Breast epithelium (tissue), 4 donors: ENCODE data around the gene ZNF83. TPM values are rescaled to one million over a fixed set of nuclear protein-coding genes. Genes with fewer than 3 reads are reported as not detected.
"Not testable (repeated sequence)": the region's sequence is repeated elsewhere in the genome, so short reads cannot be mapped to it uniquely, and the experiment has no call there.

Source experiments
- DNase-seq, 2 donors: peaks; one replicate each; pipeline ENCODE4 v3.0.0-alpha.2; 2019; ENCODE audit warnings: low spot score in 2 of 2
- H3K27ac ChIP-seq, 2 donors: fragments of 200-600 bp; sonication (generic) in 1 of 2; one replicate each; pipeline ENCODE4 v1.5.1; 2016 to 2019; ENCODE audit warnings: mild to moderate bottlenecking in 1 of 2
- H3K27me3 ChIP-seq, 2 donors: fragments of 200-600 bp; sonication (generic) in 1 of 2; one replicate each; pipeline versions ENCODE4 v1.5.1 to v1.6.0; 2017 to 2019; ENCODE audit warnings: control low read depth in 1 of 2, mild to moderate bottlenecking in 1 of 2
- H3K36me3 ChIP-seq: fragments of 200-600 bp; one replicate; pipeline ENCODE4 v1.5.1; 2019
- H3K4me1 ChIP-seq, 2 donors: fragments of 200-600 bp; sonication (generic); one replicate each; pipeline ENCODE4 v1.5.1; 2016 to 2019; ENCODE audit warnings: control low read depth in 1 of 2
- H3K4me3 ChIP-seq, 3 donors: fragments of 200-600 bp; sonication (generic); 1 replicate in 2 of 3; 2 replicates in 1 of 3; pipeline ENCODE4 v1.5.1; 2016 to 2019; ENCODE audit warnings: mild to moderate bottlenecking in 3 of 3, moderate library complexity in 2 of 3
- H3K9me3 ChIP-seq, 2 donors: fragments of 200-600 bp; sonication (generic) in 1 of 2; one replicate each; pipeline ENCODE4 v1.5.1; 2016 to 2019; ENCODE audit warnings: control low read depth in 1 of 2
- CTCF ChIP-seq, 3 donors: fragments of 450-650 bp; IDR thresholded peaks; one replicate each; pipeline ENCODE4 v1.5.1; 2016 to 2017; ENCODE audit warnings: antibody characterized with exemption in 3 of 3, mild to moderate bottlenecking in 3 of 3, moderate library complexity in 3 of 3
- POLR2A ChIP-seq: fragments of 450-650 bp; IDR thresholded peaks from one replicate; pipeline ENCODE4 v1.6.1; 2016; ENCODE audit warnings: antibody characterized with exemption, mild to moderate bottlenecking, moderate library complexity
- POLR2AphosphoS5 ChIP-seq, 3 donors: sonication (generic); formaldehyde crosslinking; IDR thresholded peaks; one replicate each; pipeline ENCODE4 v1.6.1; 2017; ENCODE audit warnings: antibody characterized with exemption in 3 of 3
- intact Hi-C: fragments of 100-400 bp; cut with DNase I; formaldehyde crosslinking; loops from one replicate; pipeline ENCODE4 v1.15.1; 2023; ENCODE audit warnings: low total_unique reads
- total RNA-seq, 3 donors: library from RNA; depleted of rRNA; stranded (reverse); fragments of >200 nt; gene quantifications; one replicate each; pipeline ENCODE4 v1.1.0, GENCODE V29; 2016

The ZNF83 gene
- total RNA-seq: 100 to 1,000 TPM in 1 of 3 donors, 10 to 100 TPM in 2; 61.0 to 120 (median 71.8) TPM

GRCh38 chr19:52637718-52638585 is at the start of gene ZNF83:
TSS of gene ZNF83 (minus strand) at chr19:52638355.
- Histone ChIP-seq H3K4me1 (peaks cover 0 to 3% of the 10 kb centered on the region in 2 donors), H3K27me3 (no peaks in the 10 kb centered on the region), H3K27ac (peak within 1 kb of the TSS; percentile 80 to 88), H3K4me3 (peak within 1 kb of the TSS; percentile 64 to 76 (median 76)), H3K36me3 (no peaks in the 10 kb centered on the region), H3K9me3 (no peaks in the 10 kb centered on the region)
- DNase-seq: peak; percentile 95 to 97
- intact Hi-C loops: no loop called here
- TF ChIP-seq POLR2A (no peak), CTCF (IDR thresholded peaks at IDR 0.05) (no peak), POLR2AphosphoS5 (IDR thresholded peaks at IDR 0.05) (peak; percentile 42 to 69 (median 60))

DNA sequence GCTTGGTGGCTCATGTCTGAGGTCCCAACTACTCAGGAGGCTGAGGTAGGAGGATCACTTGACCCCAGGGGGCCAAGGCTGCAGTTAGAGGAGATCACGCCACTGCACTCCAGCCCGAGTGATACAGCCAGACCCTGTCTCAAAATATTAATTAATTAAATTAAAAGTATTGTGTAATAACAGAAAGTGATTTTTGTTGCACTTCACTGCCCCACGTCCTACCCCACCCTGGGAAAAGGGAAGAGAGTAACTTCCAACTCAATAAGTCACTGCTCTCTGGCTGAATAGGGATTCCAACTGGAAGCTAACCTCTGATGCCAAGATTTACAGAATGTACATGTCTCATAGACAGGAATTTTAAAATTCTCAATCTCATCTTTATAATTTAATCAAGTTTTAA is 49.5 kb upstream of the ZNF83 start:
- TF ChIP-seq POLR2A (no peak), POLR2AphosphoS5 (IDR thresholded peaks at IDR 0.05) (no peak), CTCF (IDR thresholded peaks at IDR 0.05) (no peak)
- no peaks in the 10 kb centered on the region for H3K36me3 ChIP-seq
- no peaks in the 10 kb centered on the region for H3K27me3 ChIP-seq
- intact Hi-C loops: no loop called here
- DNase-seq: no peak
- H3K9me3 ChIP-seq: no peaks in the 10 kb centered on the region
- no peak overlapping the region for H3K4me3 ChIP-seq
- no peaks in the 10 kb centered on the region for H3K4me1 ChIP-seq
- H3K27ac ChIP-seq: no peak overlapping the region

GRCh38 chr19:52685811-52686210 is 47.7 kb upstream of the ZNF83 start:
- H3K4me3 ChIP-seq: no peak overlapping the region
- no peaks in the 10 kb centered on the region for H3K36me3 ChIP-seq
- H3K27ac ChIP-seq: peak overlapping the region in 1 of 2 donors; percentile 25
- no peak for DNase-seq
- intact Hi-C loops: no loop called here
- TF ChIP-seq POLR2A (no peak), CTCF (IDR thresholded peaks at IDR 0.05) (no peak), POLR2AphosphoS5 (IDR thresholded peaks at IDR 0.05) (no peak)
- H3K27me3 ChIP-seq: no peaks in the 10 kb centered on the region
- no peaks in the 10 kb centered on the region for H3K9me3 ChIP-seq
- H3K4me1 ChIP-seq: no peaks in the 10 kb centered on the region

- H3K9me3 ChIP-seq, H3K4me3 ChIP-seq, H3K36me3 ChIP-seq, DNase-seq, intact Hi-C loops, H3K4me1 ChIP-seq, H3K27ac ChIP-seq, H3K27me3 ChIP-seq: not testable (repeated sequence)
Measured at GRCh38 chr19:52681216-52681615, 43.1 kb upstream of the ZNF83 start.

DNA sequence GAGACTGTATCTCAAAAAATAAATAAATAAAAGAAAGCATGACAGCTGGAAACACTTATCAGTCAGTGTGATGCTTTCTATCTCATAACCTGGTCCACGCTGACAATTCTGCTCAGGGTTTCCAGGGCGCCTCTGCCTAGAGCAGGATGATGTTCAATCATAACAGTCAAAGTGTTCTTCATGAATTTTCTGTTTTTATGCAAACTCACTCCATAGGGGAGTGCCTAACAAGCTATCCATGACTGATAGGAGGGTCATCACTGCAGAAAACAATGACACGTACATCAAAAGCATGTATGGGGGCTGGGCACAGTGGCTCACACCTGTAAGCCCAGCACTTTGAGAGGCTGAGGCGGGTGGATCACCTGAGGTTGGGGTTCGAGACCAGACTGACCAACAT is 41.4 kb upstream of the ZNF83 start:
- TF ChIP-seq POLR2A (no peak), POLR2AphosphoS5 (IDR thresholded peaks at IDR 0.05) (no peak), CTCF (IDR thresholded peaks at IDR 0.05) (no peak)
- H3K4me1 ChIP-seq: no peaks in the 10 kb centered on the region
- intact Hi-C loops: no loop called here
- no peak for DNase-seq
- no peaks in the 10 kb centered on the region for H3K27me3 ChIP-seq
- H3K9me3 ChIP-seq: no peaks in the 10 kb centered on the region
- no peaks in the 10 kb centered on the region for H3K36me3 ChIP-seq
- no peak overlapping the region for H3K27ac ChIP-seq
- no peak overlapping the region for H3K4me3 ChIP-seq

- intact Hi-C loops, H3K27ac ChIP-seq, H3K4me1 ChIP-seq, H3K9me3 ChIP-seq, H3K4me3 ChIP-seq, H3K27me3 ChIP-seq, H3K36me3 ChIP-seq, DNase-seq: not testable (repeated sequence)
Measured at GRCh38 chr19:52675239-52675638, 37.1 kb upstream of the ZNF83 start.
